Activated CD4-positive, alpha-beta T cell treated with anti-CD3 and anti-CD28 coated beads, Interleukin-2, Interleukin-6, amounts not matched to agents 100 ng/mL and 50 ng/mL, durations not matched to agents 16 hours and 8 hours (primary cell): ENCODE data around the gene CSTF3.
"Not testable (repeated sequence)": the region's sequence is repeated elsewhere in the genome, so short reads cannot be mapped to it uniquely, and the experiment has no call there.

Experiments
- DNase-seq: peaks from one replicate; pipeline ENCODE4 v3.0.0-alpha.2; 2020

Gene CSTF3

DNA sequence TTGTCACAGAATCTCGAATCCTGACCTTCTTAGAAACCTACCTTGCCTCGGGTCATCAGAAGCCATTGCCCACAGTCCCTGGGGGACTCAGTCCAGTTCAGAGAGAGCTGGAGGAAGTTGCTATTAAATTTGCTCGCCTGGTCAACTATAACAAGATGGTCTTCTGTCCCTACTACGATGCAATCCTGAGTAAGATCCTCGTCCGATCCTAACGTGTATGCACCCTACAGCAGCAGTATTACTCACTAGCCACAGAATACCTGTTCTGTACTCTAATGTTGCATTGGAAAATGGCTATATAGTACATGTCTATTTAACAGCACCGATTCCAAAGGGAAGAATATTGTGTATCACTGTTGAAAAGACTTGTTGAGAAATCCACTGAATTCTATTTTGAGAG, 88.8 kb downstream of the CSTF3 start:
- no peak for DNase-seq

DNA sequence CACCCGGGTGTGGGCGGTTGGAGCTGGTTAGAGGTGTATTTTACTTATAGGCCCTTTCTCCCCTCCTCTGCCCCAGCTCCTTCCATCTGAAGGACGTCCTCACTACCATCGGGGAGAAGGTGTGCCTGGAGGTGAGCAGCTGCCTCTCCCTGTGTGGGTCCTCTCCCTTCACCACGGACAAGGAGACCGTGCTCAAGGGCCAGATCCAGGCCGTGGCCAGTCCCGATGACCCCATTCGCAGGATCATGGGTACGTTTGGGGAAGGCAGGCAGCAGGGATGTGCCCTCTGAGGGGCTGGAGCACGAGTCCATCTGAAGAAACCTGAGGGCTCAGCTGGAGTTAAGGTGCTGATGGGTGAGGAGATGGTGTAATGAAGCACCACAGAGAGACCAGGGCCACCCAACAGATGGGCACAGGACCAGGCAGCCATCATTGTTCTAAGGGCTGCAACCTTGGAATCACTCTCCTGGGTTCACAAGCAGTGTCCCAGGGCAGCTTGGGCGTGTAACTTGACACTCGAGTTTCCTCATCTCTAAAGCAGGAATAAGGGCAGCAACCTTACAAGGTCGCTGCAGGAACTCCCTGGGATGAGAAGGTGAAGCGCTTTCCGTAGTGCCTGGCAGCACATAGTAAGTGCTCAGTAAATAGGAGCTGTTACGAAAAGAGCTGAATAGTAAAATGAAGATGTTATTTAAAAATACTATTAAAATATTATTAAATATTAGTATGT, 92.5 kb downstream of the CSTF3 start:
- DNase-seq, result no peak

DNA sequence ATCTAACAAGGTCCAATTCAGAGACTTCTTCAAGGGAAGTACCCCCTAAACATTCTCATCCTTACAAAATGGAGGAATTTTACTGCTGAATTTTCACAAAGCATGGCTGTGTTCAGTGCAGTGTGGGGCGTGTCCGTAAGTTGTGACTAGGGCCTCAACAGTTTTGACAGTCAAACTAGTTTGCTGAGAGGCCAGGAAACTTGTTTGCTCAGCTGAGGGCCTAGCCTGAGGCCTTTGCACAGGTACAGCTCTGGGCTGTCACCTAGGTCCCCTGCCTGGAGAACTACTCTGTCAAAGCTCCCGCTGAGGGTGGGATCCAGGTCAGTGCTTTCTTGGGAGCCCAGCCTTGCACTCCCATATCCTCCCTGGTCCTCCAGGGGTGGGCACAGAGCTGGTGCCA, 94.0 kb downstream of the CSTF3 start:
- no peak for DNase-seq

DNA sequence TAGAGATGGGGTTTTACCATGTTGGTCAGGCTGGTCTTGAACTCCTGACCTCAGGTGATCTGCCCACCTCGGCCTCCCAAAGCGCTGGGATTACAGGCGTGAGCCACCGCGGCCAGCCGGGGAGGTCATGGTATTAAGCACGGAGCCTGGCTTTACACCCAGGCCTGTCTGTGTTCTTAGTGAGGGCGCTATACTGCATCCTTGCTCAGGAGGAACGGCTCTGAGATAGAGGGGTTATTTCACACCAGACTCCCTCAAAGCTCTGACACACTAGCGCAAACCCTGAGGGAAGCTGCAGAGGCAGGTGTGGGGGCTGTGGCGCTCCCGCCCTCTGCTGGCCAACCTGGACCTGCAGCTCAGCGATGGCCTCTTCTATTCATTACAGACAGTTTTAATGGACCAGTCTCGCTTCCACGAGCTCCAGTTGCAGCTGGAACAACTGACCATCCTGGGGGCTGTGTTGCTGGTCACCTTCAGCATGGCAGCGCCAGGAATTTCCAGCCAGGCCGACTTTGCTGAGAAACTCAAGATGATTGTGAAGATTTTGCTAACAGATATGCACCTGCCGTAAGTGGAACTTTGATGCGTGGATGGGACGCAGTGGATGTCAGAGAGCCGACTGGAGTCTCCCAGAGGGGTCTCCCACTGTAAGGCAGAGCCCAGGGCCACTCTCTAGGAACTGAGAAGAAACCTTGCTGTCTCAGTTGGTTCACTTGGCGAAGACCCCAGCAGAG, 95.7 kb downstream of the CSTF3 start:
- DNase-seq, result peak; percentile 80

DNA sequence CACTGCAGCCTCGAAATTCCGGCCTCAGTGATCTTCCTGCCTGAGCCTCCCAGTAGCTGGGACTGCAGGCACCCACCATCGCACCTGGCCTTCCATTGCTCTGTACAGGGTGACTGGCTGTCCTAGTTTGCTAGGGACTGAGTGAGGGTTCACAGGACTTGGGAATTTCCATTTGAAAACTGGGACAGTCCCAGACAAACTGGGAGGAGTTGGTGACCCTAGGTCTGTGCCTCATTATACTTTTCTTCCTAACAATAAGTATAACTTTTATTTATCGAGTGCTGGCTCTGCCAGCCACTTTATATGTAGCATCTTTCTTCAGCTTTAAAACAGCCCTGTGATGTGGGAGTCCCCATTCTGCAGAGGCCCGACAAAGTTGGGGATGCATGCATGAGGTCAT, 96.4 kb downstream of the CSTF3 start:
- no peak for DNase-seq

DNA sequence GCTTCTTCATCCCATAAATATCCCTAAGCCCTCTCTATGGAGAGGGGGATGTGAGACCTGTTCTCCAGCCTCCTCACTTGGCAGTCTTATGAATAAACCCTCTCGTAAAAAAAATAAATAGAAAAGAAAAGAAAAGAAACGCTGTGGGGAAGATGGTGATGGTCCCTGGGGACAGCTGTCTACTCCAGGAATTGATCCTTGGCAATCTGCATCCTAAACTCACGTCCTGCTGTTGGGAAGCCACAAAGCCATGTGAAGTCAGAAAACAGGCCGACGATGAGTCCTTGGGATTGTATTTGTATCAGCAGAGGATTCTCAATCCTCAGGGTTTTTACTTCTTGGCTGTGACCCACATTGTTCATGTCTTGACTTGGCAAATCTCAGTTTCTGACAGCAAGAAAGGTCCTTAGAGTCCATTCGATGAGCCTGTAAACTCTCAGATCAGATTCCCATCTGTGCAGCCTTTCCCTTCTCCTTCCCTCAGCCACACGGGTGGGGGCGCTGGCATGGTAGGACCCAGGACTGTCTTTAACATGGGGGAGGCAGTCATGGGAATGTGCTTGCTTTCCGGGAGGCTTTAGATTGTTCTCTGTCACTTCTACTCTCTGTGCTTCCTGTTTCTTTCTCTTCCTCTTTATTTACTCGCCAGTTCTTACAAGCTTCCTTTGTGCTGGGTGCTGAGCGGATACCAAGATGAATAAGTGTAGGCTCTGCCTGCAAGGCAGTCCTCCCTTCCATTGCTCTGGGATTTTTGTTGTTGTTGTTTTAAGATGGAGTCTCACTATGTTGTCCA, 97.1 kb downstream of the CSTF3 start:
- no peak for DNase-seq

DNA sequence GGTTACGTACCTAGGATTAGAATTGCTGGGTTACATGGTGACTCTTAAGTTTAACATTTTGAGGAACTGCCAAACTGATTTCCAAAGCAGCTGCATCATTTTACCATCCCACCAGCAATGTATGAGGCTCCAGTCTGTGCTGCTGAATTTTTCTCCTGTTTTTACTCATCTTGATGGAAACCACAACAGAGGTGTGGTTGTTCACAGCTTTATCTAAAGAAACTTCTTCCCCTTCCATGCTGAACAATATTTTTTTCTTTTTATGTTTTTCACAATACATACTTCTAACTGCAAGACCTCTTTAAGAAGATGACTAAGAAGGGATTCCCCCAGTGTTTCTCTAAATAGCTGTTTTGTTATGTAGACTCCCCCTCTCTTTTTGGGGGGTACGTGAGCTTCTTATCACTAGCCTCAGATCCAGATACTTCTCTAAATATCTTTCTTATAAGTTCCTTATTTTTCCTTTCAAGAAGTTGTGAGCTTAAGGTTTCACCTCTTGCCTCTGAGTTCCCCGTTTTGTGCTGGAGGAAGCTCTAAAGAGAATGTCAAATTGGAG, 97.9 kb downstream of the CSTF3 start:
- peak; percentile 80 for DNase-seq

DNA sequence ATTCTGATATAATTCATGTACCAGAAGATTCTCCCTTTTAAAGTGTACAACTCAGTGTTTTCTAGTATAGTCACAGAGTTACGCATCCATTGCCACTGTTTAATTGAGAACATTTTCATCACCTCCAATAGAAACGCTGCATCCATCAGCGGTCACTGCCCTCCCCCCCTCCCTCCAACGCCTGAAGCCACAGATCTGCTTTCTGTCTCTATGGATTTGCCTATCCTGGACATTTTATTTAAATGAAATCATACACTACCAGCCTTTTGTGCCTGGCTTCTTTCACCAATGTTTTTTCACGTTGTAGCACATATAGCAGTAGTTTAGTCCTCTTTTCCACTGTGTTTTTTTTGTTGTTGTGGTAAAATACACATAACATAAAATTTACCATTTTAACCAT, 99.1 kb downstream of the CSTF3 start:
- DNase-seq, result no peak

DNA sequence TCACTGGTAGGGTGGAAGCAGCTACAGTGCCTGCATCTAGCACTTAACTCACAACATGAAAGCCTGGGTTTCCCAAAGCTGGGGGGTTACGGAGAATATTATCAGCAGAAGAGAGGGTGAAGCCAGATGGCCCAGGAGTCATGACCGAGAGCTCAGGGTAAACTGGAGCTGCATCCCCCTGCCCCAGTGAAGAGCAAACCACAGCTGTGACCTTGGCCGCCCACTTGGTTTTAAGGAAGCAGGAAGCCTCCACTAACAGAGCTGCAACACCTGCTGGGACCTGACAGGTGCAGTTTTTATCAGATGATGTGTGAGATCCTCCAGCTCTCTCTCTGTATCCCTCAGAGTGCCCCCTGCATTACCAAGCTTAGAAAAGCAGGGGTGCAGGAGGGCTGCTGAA, 101.0 kb downstream of the CSTF3 start:
- no peak for DNase-seq

DNA sequence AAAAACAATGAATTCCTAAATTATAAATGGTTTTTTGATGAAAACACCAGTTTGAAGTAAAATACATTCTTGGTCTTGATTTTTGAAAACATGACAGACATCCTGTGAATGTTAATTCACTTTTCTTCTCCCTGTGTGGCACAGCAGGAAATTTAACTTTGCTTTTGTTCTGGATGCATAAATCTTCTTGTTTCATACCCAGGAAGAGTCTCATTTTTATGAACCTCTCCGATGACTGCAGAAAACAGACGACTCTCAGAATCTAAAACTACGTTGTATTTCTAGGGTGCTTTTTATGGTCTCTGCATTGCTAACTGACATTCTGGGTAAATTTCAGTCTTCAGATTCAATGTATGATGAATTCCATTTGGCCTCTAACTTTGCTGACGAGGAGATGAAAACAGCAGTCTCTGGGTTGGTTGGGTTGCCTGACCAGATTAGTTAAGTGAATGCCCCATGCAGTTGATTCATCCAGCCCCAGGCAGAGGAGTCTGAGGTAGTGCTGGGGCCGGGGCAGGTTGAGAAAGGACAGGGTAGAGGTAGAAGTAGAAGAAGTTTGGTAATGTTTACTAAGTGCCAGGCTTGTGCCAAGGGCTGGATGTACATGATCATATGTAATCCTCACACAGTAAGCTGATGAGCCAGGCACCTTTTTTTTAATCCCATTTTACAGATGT, 101.8 kb downstream of the CSTF3 start:
- no peak for DNase-seq

DNA sequence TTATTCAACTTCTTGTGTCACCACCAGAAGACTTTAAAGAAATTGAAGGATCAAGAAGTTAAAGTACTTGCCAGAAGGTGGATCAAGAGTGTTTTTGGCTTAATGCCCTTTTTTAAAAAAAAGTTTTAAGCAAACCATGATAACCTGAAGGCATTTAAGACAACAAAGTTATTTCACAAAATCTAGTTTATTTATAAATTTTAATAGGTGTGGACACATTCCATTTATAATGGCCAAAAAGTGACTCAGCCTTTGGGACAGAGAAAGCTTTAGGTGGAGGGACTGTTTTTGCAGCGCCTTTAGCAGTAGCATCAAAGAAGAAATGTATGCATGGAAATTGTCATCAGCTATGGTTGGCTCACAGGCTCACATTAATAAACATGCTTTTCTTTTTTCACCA, 104.0 kb downstream of the CSTF3 start:
- no peak for DNase-seq

DNA sequence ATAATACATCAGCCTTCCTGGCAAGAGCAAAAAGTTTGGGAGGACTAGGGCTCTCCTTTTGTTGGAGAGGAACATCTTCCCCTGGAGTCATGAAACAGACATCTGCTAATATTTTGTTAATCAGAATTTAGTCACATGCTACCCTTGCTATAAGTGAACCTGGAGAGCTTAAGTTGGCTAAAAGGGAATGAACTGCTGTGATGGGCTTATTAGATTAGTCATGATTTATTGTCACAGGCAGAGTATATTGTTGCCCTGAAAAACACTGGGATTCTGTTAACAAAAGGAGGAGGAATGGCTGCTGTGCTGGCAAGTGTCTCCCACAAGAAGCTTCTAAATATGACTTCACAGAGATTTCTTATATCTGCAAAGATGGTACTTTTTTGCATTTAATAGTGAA, 105.9 kb downstream of the CSTF3 start:
- DNase-seq, result no peak

DNA sequence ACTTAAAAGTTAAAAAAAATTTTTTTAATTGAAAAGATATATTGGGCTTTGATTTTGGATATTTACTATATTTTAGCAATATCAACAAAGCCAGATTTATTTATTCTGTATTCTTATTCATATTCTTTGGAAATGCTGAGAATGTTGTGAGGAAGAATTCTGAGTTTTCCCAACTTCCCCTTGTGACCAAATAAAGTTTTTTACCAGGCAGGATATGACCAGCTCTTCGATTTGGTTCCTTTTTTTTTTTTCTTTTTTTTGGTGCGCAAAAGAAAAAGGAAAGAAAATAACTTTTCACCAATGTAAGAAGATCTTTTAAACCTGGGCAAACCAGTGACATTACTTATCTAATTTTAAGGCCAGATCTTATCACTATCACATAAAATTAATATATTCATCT, 109.0 kb downstream of the CSTF3 start:
- no peak for DNase-seq

DNA sequence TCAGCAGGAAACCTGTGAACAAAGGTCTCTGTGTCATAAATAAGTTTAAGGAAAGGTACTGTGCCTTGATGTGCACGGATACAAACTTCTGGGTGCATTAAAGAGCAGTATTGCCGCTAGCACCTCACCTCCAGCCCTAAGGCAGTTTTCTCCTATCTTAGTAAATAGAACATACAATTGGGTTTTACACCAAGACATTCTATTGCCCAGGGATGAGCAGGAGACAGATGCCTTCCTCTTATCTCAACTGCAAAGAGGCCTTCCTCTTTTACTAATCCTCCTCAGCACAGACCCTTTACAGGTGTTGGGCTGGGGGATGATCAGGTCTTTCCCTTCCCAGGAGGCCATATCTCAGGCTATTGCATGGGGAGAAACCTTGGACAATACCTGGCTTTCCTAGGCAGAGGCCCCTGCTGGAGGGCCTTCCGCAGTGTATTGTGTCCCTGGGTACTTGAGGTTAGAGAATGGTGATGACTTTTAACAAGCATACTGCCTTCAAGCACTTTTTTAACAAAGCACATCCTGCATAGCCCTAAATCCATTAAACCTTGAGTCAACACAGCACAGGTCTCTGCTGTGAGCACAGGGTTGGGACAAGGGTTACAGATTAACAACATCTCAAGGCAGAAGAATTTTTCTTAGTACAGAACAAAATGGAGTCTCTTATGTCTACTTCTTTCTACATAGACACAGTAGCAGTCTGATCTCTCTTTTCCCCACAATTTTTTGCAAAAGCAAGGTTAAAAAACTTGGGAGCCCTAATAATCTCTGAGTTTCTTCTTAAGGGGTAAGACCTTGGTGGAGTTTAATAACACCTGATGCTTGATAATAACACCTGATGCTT, 111.5 kb downstream of the CSTF3 start:
- not testable (repeated sequence) for DNase-seq

DNA sequence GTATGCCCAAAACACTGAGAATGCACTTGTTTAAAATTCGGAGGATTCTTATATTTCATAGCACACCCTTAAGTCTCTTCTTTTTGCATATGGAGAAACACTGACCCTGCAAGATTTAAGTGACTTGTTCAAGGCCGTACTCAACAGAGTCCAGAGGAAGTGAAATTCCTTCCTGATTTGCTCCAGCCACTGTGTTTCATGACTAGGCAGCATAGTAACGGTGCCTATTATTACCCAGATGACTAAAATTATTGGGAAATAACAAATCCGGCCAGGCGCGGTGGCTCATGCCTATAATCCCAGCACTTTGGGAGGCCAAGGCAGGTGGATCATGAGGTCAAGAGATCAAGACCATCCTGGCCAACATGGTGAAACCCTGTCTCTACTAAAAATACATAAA, 112.6 kb downstream of the CSTF3 start:
- not testable (repeated sequence) for DNase-seq

DNA sequence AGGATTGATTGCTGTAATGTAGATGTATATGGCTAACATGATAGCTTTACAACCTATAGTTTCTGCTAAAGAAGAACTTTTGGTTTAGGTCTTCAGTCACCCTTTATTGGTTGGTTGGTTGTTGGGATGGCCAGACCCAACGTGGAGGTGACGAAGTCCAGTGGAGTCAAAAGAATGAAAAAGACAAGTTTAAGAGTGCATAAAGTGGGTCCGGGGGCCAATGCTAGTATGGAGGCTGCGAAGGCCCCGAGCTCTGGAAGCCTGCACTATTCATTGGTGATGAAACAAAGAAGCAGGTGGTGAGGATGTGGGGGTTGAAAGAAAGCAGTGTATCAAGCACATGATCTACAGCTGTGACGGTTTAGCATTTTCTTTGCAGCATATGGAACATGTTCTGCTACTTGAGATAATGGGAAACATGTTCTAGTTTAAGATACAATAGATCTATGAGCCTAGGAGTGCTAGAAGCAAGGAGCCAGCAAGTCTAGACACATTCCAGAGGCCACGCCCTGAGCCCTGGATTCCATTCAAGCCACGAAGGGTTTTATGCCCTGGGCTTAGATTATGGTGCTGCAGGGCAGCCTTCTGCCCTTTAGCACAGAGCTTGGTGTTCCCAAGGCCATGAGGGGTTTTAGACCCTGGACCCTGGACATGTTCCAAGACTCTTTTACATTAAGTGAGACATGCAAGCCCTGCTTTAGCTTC, 115.6 kb downstream of the CSTF3 start:
- DNase-seq, result no peak

DNA sequence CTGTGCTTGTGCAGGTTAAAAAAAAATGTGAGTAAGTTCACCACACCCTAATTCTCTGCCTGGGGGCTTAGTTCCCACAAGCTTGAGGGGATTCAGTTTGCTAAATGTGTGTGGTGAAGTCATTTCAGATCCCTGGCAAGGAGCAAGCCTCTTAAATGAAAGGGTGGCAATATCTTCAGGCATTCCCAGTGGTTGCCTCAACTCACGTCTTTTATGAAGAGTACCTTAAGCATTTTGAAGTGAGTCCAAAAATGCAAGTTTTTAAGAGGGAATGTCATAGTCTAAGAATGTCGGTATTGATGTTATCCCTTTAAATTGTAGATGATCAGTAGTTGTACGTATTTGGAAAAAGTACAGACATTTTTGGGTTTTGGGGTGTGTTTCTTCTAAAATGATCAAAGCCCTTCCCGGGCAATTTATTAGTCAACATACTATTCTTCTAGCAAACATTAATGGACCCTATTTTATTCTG, 117.0 kb downstream of the CSTF3 start:
- DNase-seq, result no peak

DNA sequence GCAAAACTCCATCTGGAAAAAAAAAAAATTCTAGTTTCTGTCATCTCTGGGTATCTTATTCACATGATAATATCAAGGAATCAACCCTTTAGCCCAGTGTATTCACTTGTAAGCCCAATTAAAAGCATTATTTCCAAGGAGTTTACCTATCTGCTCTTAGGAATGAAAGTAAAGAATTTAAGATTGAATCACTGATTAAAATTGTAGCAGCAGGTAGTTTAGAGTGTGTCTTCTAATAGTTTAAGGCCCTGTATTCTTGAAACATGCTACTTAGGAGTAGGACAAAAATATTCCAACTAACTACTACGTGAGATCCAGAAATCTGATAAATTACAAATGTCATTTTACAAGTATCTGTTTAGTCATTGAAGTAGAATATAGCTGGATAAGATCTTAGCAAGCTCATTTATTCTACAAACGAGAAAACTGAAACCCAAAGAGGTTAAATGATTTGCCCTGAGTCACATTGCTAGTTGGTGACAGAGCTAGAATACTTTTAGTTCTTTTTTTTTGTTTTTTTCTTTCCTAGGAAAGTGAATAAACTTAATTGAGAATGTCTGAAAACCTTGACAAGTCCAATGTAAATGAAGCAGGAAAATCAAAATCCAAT, 118.0 kb downstream of the CSTF3 start:
- peak; percentile 58 for DNase-seq

DNA sequence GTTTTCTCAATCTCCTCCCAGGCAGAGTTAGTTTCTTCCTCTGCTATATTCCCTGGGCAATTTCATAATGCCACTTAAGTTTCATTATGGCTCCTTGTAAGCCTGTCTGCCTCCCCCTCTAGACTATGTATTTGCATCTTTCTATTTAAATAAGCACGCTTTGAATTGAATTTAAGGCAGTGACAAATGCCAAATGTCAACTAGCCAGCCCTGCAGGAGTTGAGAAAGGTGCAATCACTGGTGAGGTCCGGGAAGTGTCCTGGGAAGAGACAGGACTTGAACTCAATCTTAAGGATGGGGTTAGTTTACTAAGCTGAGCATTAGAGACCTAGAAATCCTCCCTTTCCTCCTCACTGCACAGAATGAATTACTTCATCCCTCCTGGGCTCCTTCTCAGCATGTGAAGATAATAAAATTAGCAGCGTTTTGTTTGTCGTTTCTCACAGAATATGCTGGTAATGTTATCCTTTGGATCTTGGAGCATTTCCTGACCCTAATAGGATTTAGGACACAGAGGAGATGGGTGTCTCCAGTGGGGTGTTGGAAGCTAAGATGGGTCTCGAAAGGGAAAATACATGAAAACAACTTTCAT, 120.3 kb downstream of the CSTF3 start:
- peak; percentile 5 for DNase-seq
